SK-N-SH (cell line): ENCODE measurements around the gene EPB41L2.

Experiments
- CTCF ChIP-seq: fragments of 200-600 bp; sonication (generic); IDR thresholded peaks from 2 replicates; pipeline ENCODE4 v1.6.1; 2017; ENCODE audit warnings: antibody characterized with exemption, mild to moderate bottlenecking, moderate library complexity
- JUND ChIP-seq: IDR thresholded peaks from 2 replicates; pipeline ENCODE4 v1.4.0; 2012
- NRF1 ChIP-seq: IDR thresholded peaks from 2 replicates; pipeline ENCODE4 v1.6.1; 2012; ENCODE audit warnings: low read depth, mild to moderate bottlenecking, low read length
- USF2 ChIP-seq: fragments of 150-350 bp; IDR thresholded peaks from 2 replicates; pipeline ENCODE4 v1.6.1; 2017; ENCODE audit warnings: antibody characterized with exemption, low read length, low read depth, borderline replicate concordance

- TF ChIP-seq CTCF (no peak), USF2 (no peak), JUND (no peak), NRF1 (no peak)
Observed at GRCh38 chr6:131103901-131104300, 40.9 kb upstream of the EPB41L2 start.
